CD14-positive monocyte (primary cell): Measurements from ENCODE around the gene TRMT2A. TPM values are rescaled to one million over a fixed set of nuclear protein-coding genes. Genes with fewer than 3 reads are reported as not detected.

ENCODE experiments used
- DNase-seq, 3 donors: peaks; one replicate each; pipeline ENCODE4 v3.0.0-alpha.2; 2011 to 2022
- H2AFZ ChIP-seq: 2 replicates; pipeline ENCODE4 v1.6.0; 2012; ENCODE audit warnings: mild to moderate bottlenecking, low read depth, low read length, inconsistent platforms; ENCODE audit not compliant: insufficient read depth, poor library complexity, severe bottlenecking
- H3K27ac ChIP-seq, 2 donors: 1 replicate in 1 of 2; 2 replicates in 1 of 2; pipeline ENCODE4 v1.5.1; 2012 to 2013; ENCODE audit warnings: low read length in 2 of 2, control low read depth in 1 of 2, inconsistent platforms in 1 of 2, low read depth in 1 of 2, mild to moderate bottlenecking in 1 of 2
- H3K27me3 ChIP-seq, 2 donors: one replicate each; pipeline versions ENCODE4 v1.6.0 to v1.6.1; 2011 to 2013; ENCODE audit warnings: low read length in 2 of 2; ENCODE audit not compliant: control insufficient read depth in 2 of 2, insufficient read depth in 2 of 2
- H3K36me3 ChIP-seq, 2 donors: replicated peaks in 1 of 2; 1 replicate in 1 of 2; 2 replicates in 1 of 2; pipeline versions ENCODE4 v1.5.1 to v1.6.1; 2012 to 2013; ENCODE audit warnings: low read length in 2 of 2, control low read depth in 1 of 2, inconsistent platforms in 1 of 2, mild to moderate bottlenecking in 1 of 2; ENCODE audit not compliant: insufficient read depth in 2 of 2, control insufficient read depth in 1 of 2
- H3K4me1 ChIP-seq, 2 donors: 1 replicate in 1 of 2; 2 replicates in 1 of 2; pipeline versions ENCODE4 v1.5.1 to v1.6.1; 2012 to 2013; ENCODE audit warnings: low read length in 2 of 2, control low read depth in 1 of 2, inconsistent platforms in 1 of 2, mild to moderate bottlenecking in 1 of 2, moderate library complexity in 1 of 2; ENCODE audit not compliant: insufficient read depth in 2 of 2, control insufficient read depth in 1 of 2
- H3K4me2 ChIP-seq: replicated peaks from 2 replicates; pipeline ENCODE3; 2012; ENCODE audit warnings: low read length, moderate library complexity, mild to moderate bottlenecking; ENCODE audit not compliant: poor library complexity, severe bottlenecking; ENCODE audit errors: extremely low read depth
- H3K4me3 ChIP-seq, 3 experiments: fragments of 200-600 bp in 1 of 3; sonication (generic) in 1 of 3; replicated peaks in 1 of 3; 1 replicate in 2 of 3; 2 replicates in 1 of 3; pipeline ENCODE4 v1.5.1; 2011 to 2013; ENCODE audit warnings: low read length in 3 of 3, mild to moderate bottlenecking in 3 of 3, control low read depth in 2 of 3, low read depth in 2 of 3, inconsistent platforms in 1 of 3, moderate library complexity in 1 of 3
- H3K79me2 ChIP-seq: 2 replicates; pipeline ENCODE4 v1.6.0; 2012; ENCODE audit warnings: mild to moderate bottlenecking, control low read depth, inconsistent platforms, low read length, moderate library complexity; ENCODE audit not compliant: insufficient read depth
- H3K9ac ChIP-seq: 2 replicates; pipeline ENCODE4 v1.6.0; 2017; ENCODE audit warnings: low read length, mild to moderate bottlenecking; ENCODE audit not compliant: insufficient read depth, poor library complexity, severe bottlenecking
- H3K9me3 ChIP-seq, 2 donors: replicated peaks in 1 of 2; 1 replicate in 1 of 2; 2 replicates in 1 of 2; pipeline versions ENCODE4 v1.5.1 to v1.6.1; 2012 to 2013; ENCODE audit warnings: low read length in 2 of 2, control low read depth in 1 of 2; ENCODE audit not compliant: control insufficient read depth in 1 of 2, insufficient read depth in 1 of 2
- H4K20me1 ChIP-seq: 2 replicates; pipeline ENCODE4 v1.6.0; 2012; ENCODE audit warnings: mild to moderate bottlenecking, low read length, control low read depth, moderate library complexity; ENCODE audit not compliant: insufficient read depth
- H3K27ac Mint-ChIP-seq, 7 donors: one replicate each; pipeline ENCODE4 v1.8.0; 2020; ENCODE audit warnings: mild to moderate bottlenecking in 7 of 7, mixed read lengths in 7 of 7, moderate library complexity in 6 of 7, inconsistent platforms in 2 of 7
- H3K27me3 Mint-ChIP-seq, 3 donors: one replicate each; pipeline ENCODE4 v1.8.0; 2021 to 2022; ENCODE audit warnings: low read depth in 3 of 3, mild to moderate bottlenecking in 3 of 3, mixed read lengths in 3 of 3, moderate library complexity in 3 of 3, inconsistent platforms in 1 of 3
- H3K36me3 Mint-ChIP-seq, 2 donors: one replicate each; pipeline ENCODE4 v1.8.0; 2020; ENCODE audit warnings: mixed read lengths in 2 of 2, inconsistent platforms in 1 of 2, mild to moderate bottlenecking in 1 of 2
- H3K4me1 Mint-ChIP-seq: one replicate; pipeline ENCODE4 v1.8.0; 2020; ENCODE audit warnings: mild to moderate bottlenecking, mixed read lengths
- H3K4me3 Mint-ChIP-seq, 2 donors: one replicate each; pipeline ENCODE4 v1.8.0; 2020; ENCODE audit warnings: mild to moderate bottlenecking in 2 of 2, mixed read lengths in 2 of 2, moderate library complexity in 1 of 2
- H3K9me3 Mint-ChIP-seq, 7 donors: one replicate each; pipeline ENCODE4 v1.8.0; 2020 to 2022; ENCODE audit warnings: mixed read lengths in 7 of 7, mild to moderate bottlenecking in 6 of 7, moderate library complexity in 6 of 7, inconsistent platforms in 2 of 7
- CTCF ChIP-seq: fragments of 200-600 bp; IDR thresholded peaks from one replicate; pipeline ENCODE4 v1.8.0; 2022; ENCODE audit warnings: antibody characterized with exemption, mild to moderate bottlenecking
- WGBS: methylation state at CpG from one replicate; pipeline ENCODE4 v1.1.5; 2013; ENCODE audit warnings: missing lambda C conversion rate; ENCODE audit not compliant: insufficient coverage; 5-methylcytosine and 5-hydroxymethylcytosine counted together
- intact Hi-C, 2 donors: fragments of 100-400 bp; cut with micrococcal nuclease; formaldehyde crosslinking; loops; one replicate each; pipeline versions ENCODE4 v1.15.0 to v1.15.1; 2023
- polyA plus RNA-seq, 3 donors: library from polyadenylated mRNA; depleted of rRNA in 1 of 3; unstranded in 2 of 3; stranded (reverse) in 1 of 3; fragments of 300-500 nt in 2 of 3; fragments of >200 nt in 1 of 3; fragmentation: Illumina TruSeq in 2 of 3; gene quantifications; 1 replicate in 2 of 3; 2 replicates in 1 of 3; pipeline ENCODE4 v1.2.3, GENCODE V29; 2012 to 2021

Gene TRMT2A
- polyA plus RNA-seq, 3 donors, result 20.1 to 121 (median 23.5) TPM

GRCh38 chr22:20080776-20081654 lies 36.0 kb downstream of the TRMT2A start:
- no peaks in the 10 kb centered on the region for H3K9me3 ChIP-seq
- peak overlapping the region; percentile 69 for H3K4me2 ChIP-seq
- H3K4me1 ChIP-seq, result peaks cover 11 to 14% of the 10 kb centered on the region in 2 donors
- peak overlapping the region; percentile 63 to 89 (median 76) for H3K4me3 ChIP-seq
- H3K79me2 ChIP-seq, result peaks cover 57% of the 10 kb centered on the region
- H3K27me3 Mint-ChIP-seq, result no peaks in the 10 kb centered on the region
- peak overlapping the region; percentile 43 to 66 for H3K27ac ChIP-seq
- peak overlapping the region; percentile 66 for H3K9ac ChIP-seq
- intact Hi-C loops, result loop anchor here in 1 of 2 donors (2.0 to 5.0 kb wide), 2 partner anchors 36 to 59 kb away; partner anchors contain the start of genes RANBP1, TANGO2 and TRMT2A
- peak overlapping the region; percentile 37 to 87 (median 81) for H3K27ac Mint-ChIP-seq
- H3K27me3 ChIP-seq, result no peaks in the 10 kb centered on the region
- no peaks in the 10 kb centered on the region for H3K9me3 Mint-ChIP-seq
- peak overlapping the region; percentile 74 to 88 for H3K4me3 Mint-ChIP-seq
- peaks cover 37% of the 10 kb centered on the region for H3K4me1 Mint-ChIP-seq
- DNase-seq, result no peak
- peaks cover 43% of the 10 kb centered on the region for H4K20me1 ChIP-seq
- peak overlapping the region; percentile 81 for H2AFZ ChIP-seq
- H3K36me3 ChIP-seq, result peaks cover 4 to 12% of the 10 kb centered on the region in 2 donors
- TF ChIP-seq CTCF, result no peak
- H3K36me3 Mint-ChIP-seq, result peaks cover 9 to 14% of the 10 kb centered on the region in 2 donors
- WGBS, result 52% methylated on average over 25 of the region's 27 CpGs

- H4K20me1 ChIP-seq, result peaks cover 37% of the 10 kb centered on the region
- Mint-ChIP-seq H3K9me3 (no peaks in the 10 kb centered on the region), H3K4me1 (peaks cover 37% of the 10 kb centered on the region), H3K27me3 (no peaks in the 10 kb centered on the region), H3K36me3 (peaks cover 3 to 8% of the 10 kb centered on the region in 2 donors), H3K4me3 (peak overlapping the region; percentile 74 to 88), H3K27ac (peak overlapping the region in 6 of 7 donors; percentile 15 to 87 (median 82))
- no peaks in the 10 kb centered on the region for H3K9me3 ChIP-seq
- H3K4me3 ChIP-seq, result peak overlapping the region; percentile 63 to 89 (median 76)
- H3K4me2 ChIP-seq, result peak overlapping the region; percentile 69
- peak overlapping the region; percentile 66 for H3K9ac ChIP-seq
- WGBS, result under 1% methylated on average over 34 of the region's 34 CpGs
- peaks cover 11 to 14% of the 10 kb centered on the region in 2 donors for H3K4me1 ChIP-seq
- H3K27me3 ChIP-seq, result no peaks in the 10 kb centered on the region
- TF ChIP-seq CTCF, result no peak
- peaks cover 51% of the 10 kb centered on the region for H3K79me2 ChIP-seq
- intact Hi-C loops, result loop anchor here in 1 of 2 donors (2.0 to 5.0 kb wide), 2 partner anchors 36 to 58 kb away; partner anchors contain the start of genes RANBP1, TANGO2 and TRMT2A
- DNase-seq, result peak; percentile 23 to 44 (median 34)
- peaks cover 0 to 6% of the 10 kb centered on the region in 2 donors for H3K36me3 ChIP-seq
- H3K27ac ChIP-seq, result peak overlapping the region; percentile 43 to 66
- peak overlapping the region; percentile 81 for H2AFZ ChIP-seq
These were observed 36.6 kb downstream of the TRMT2A start for GRCh38 chr22:20080445-20080775.
